Measurements from ENCODE around the gene EML1.
A peak's percentile ranks its signal among the peaks of the same experiment; 100 is the strongest.

EML1 gene

GRCh38 chr14:99794151-99794780, 1.1 kb downstream of the EML1 start:
- Histone ChIP-seq H3K9me3 (ENCODE audit: control extremely low read depth in 1 of 5, control insufficient read depth in 4 of 5, insufficient read depth in 2 of 5, low read depth in 1 of 5, low read length in 4 of 5) (peaks cover 5 to 13% (median 9%) of the 10 kb centered on the region in 5 experiments), H3K36me3 (ENCODE audit: control insufficient read depth in 4 of 4, insufficient read depth in 4 of 4, low read length in 3 of 4) (no peaks in the 10 kb centered on the region), H3K27ac (ENCODE audit: insufficient read depth in 1 of 2, low read depth in 1 of 2, low read length in 2 of 2, poor library complexity in 1 of 2, severe bottlenecking in 2 of 2) (no peak overlapping the region), H3K27me3 (replicated peaks in 2 of 5; ENCODE audit: control insufficient read depth in 4 of 5, insufficient read depth in 5 of 5, low read length in 4 of 5) (peaks cover 24 to 92% (median 61%) of the 10 kb centered on the region in 5 experiments), H3K4me3 (ENCODE audit: control insufficient read depth in 1 of 7, extremely low read depth in 1 of 7, insufficient read depth in 4 of 7, low read depth in 2 of 7, low read length in 6 of 7) (peak overlapping the region in 1 of 7 experiments; percentile 34), H3K4me1 (ENCODE audit: control extremely low read depth in 1 of 4, control insufficient read depth in 4 of 4, insufficient read depth in 4 of 4, low read length in 3 of 4) (peaks cover 2 to 8% (median 6%) of the 10 kb centered on the region in 4 experiments)
- POLR2A ChIA-PET, result no interaction called here
- 67% methylated on average over 2 of the region's 4 CpGs for WGBS (ENCODE audit: insufficient coverage)
- CTCF ChIA-PET, result interaction anchor here (0.6 to 1.5 kb wide), 4 partner anchors 10 to 42 kb away, joined by 3 to 5 read pairs (median 4); no protein-coding TSS in a partner anchor
- DNase-seq, result no peak

DNA sequence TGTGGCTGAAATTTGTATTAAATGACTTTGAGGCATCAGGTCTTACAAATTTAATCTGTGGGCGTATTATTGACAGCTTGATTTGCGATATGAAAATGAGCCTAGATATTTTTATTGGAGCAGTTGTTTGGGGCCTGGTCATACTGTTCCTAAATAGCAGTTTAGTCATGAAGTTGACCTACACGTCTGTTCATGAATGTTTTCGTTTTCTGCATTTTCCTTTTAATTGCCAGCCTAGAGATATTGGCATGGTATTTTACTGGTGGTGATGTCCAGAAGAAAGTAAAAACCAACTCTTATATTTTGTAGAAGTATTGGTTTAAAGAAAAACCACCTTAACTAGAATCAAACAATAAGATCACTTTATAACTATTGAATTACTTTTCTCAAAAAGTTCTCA, 1.8 kb downstream of the EML1 start:
- 100% methylated on average over 2 of the region's 4 CpGs for WGBS (ENCODE audit: insufficient coverage)
- no peak overlapping the region for H3K4me3 ChIP-seq (ENCODE audit: control insufficient read depth in 1 of 7, extremely low read depth in 1 of 7, insufficient read depth in 4 of 7, low read depth in 2 of 7, low read length in 6 of 7)
- peaks cover 2 to 8% (median 6%) of the 10 kb centered on the region in 4 experiments for H3K4me1 ChIP-seq (ENCODE audit: control extremely low read depth in 1 of 4, control insufficient read depth in 4 of 4, insufficient read depth in 4 of 4, low read length in 3 of 4)
- H3K27ac ChIP-seq (ENCODE audit: insufficient read depth in 1 of 2, low read depth in 1 of 2, low read length in 2 of 2, poor library complexity in 1 of 2, severe bottlenecking in 2 of 2), result no peak overlapping the region
- ChIA-PET POLR2A (no interaction called here), CTCF (interaction anchor here (0.6 to 1.6 kb wide), 5 partner anchors 13 to 79 kb away, joined by 3 to 4 read pairs (median 3); no protein-coding TSS in a partner anchor)
- peaks cover 5 to 13% (median 9%) of the 10 kb centered on the region in 5 experiments for H3K9me3 ChIP-seq (ENCODE audit: control extremely low read depth in 1 of 5, control insufficient read depth in 4 of 5, insufficient read depth in 2 of 5, low read depth in 1 of 5, low read length in 4 of 5)
- no peaks in the 10 kb centered on the region for H3K36me3 ChIP-seq (ENCODE audit: control insufficient read depth in 4 of 4, insufficient read depth in 4 of 4, low read length in 3 of 4)
- H3K27me3 ChIP-seq (replicated peaks in 2 of 5; ENCODE audit: control insufficient read depth in 4 of 5, insufficient read depth in 5 of 5, low read length in 4 of 5), result peaks cover 24 to 92% (median 66%) of the 10 kb centered on the region in 5 experiments
- no peak for DNase-seq

DNA sequence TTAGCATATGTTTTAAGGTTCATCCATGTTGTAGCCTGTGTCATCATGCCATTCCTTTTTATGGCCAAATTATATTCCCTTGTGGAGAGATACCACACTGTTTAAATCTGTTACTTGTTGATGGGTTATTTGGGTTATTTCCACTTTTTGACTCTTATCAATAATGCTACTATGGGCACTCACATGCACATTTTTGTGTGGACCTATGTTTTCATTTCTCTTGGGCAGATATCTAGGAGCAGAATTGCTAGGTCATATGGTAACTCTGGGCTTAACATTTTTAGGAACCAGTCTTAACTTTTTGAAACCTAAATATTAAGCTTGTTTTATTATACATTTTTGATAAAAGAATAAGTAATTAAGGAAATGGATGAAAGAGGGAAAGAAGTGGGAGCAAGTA, 4.0 kb downstream of the EML1 start:
- peaks cover 5 to 13% (median 9%) of the 10 kb centered on the region in 5 experiments for H3K9me3 ChIP-seq (ENCODE audit: control extremely low read depth in 1 of 5, control insufficient read depth in 4 of 5, insufficient read depth in 2 of 5, low read depth in 1 of 5, low read length in 4 of 5)
- H3K27me3 ChIP-seq (replicated peaks in 2 of 5; ENCODE audit: control insufficient read depth in 4 of 5, insufficient read depth in 5 of 5, low read length in 4 of 5), result peaks cover 18 to 90% (median 51%) of the 10 kb centered on the region in 5 experiments
- CTCF ChIA-PET, result interaction anchor here (1.2 kb wide), 1 partner anchor 9 kb away, joined by 4 read pairs; no protein-coding TSS in a partner anchor
- peaks cover 2 to 8% (median 6%) of the 10 kb centered on the region in 4 experiments for H3K4me1 ChIP-seq (ENCODE audit: control extremely low read depth in 1 of 4, control insufficient read depth in 4 of 4, insufficient read depth in 4 of 4, low read length in 3 of 4)
- POLR2A ChIA-PET, result no interaction called here
- H3K4me3 ChIP-seq (ENCODE audit: control insufficient read depth in 1 of 7, extremely low read depth in 1 of 7, insufficient read depth in 4 of 7, low read depth in 2 of 7, low read length in 6 of 7), result no peak overlapping the region
- H3K36me3 ChIP-seq (ENCODE audit: control insufficient read depth in 4 of 4, insufficient read depth in 4 of 4, low read length in 3 of 4), result no peaks in the 10 kb centered on the region
- H3K27ac ChIP-seq (ENCODE audit: insufficient read depth in 1 of 2, low read depth in 1 of 2, low read length in 2 of 2, poor library complexity in 1 of 2, severe bottlenecking in 2 of 2), result no peak overlapping the region
- DNase-seq, result peak in 1 of 3 donors; percentile 9

- WGBS (ENCODE audit: insufficient coverage), result 89% methylated on average over 5 of the region's 5 CpGs
- Histone ChIP-seq H3K27me3 (replicated peaks in 2 of 5; ENCODE audit: control insufficient read depth in 4 of 5, insufficient read depth in 5 of 5, low read length in 4 of 5) (peaks cover 15 to 98% (median 47%) of the 10 kb centered on the region in 5 experiments), H3K27ac (ENCODE audit: insufficient read depth in 1 of 2, low read depth in 1 of 2, low read length in 2 of 2, poor library complexity in 1 of 2, severe bottlenecking in 2 of 2) (no peak overlapping the region), H3K4me1 (ENCODE audit: control extremely low read depth in 1 of 4, control insufficient read depth in 4 of 4, insufficient read depth in 4 of 4, low read length in 3 of 4) (no peaks in the 10 kb centered on the region), H3K9me3 (ENCODE audit: control extremely low read depth in 1 of 5, control insufficient read depth in 4 of 5, insufficient read depth in 2 of 5, low read depth in 1 of 5, low read length in 4 of 5) (peaks cover 5 to 13% (median 9%) of the 10 kb centered on the region in 5 experiments), H3K36me3 (ENCODE audit: control insufficient read depth in 4 of 4, insufficient read depth in 4 of 4, low read length in 3 of 4) (no peaks in the 10 kb centered on the region), H3K4me3 (ENCODE audit: control insufficient read depth in 1 of 7, extremely low read depth in 1 of 7, insufficient read depth in 4 of 7, low read depth in 2 of 7, low read length in 6 of 7) (no peak overlapping the region)
- no peak for DNase-seq
- ChIA-PET CTCF (interaction anchor here (0.9 kb wide), 1 partner anchor 9 kb away, joined by 3 read pairs; no protein-coding TSS in a partner anchor), POLR2A (interaction anchor here (0.5 to 0.6 kb wide), 2 partner anchors 9 to 86 kb away, joined by 3 read pairs; no protein-coding TSS in a partner anchor)
Observed at GRCh38 chr14:99800781-99801180, 7.6 kb downstream of the EML1 start.

DNA sequence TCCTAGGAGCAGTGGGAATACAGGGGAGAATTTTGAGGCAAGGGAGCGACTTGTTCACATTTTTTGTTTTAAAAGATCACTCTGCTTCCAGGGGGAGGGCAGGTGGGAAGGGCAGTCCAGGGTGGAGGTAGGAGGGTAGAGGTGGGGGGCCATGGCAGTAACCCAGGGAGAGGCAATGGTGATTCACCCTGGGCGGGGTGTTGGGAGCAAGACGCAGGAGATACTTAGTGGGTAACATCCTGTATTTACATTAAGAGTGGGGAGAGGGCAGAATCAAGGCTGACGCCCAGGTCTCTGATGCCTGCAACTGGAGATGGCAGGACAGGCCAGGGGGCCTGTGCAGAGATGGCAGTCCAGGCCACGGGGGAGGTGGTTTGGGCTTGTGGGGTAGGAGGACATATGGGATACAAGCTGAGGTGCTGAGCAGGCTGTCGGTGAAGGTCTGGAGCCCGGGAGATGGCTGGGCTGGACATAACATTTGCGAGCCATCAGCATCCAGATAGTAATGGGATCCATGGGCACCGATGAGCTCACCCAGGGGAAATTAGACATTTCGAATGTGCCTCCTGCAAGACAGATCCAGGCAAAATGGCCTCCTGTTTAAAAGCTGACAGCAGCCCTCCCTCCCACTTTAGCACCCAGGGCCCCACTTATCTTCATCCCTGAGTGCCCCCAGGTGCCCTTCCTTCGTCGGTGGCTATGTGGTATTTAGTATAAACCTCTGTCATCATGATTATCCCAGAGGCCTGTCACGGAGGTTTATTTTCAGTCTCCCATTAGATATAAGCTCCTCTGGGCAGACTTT, 9.3 kb downstream of the EML1 start:
- POLR2A ChIA-PET, result interaction anchor here (0.6 kb wide), 1 partner anchor 16 kb away, joined by 3 read pairs; no protein-coding TSS in a partner anchor
- Histone ChIP-seq H3K27me3 (replicated peaks in 2 of 5; ENCODE audit: control insufficient read depth in 4 of 5, insufficient read depth in 5 of 5, low read length in 4 of 5) (peaks cover 10 to 96% (median 43%) of the 10 kb centered on the region in 5 experiments), H3K9me3 (ENCODE audit: control extremely low read depth in 1 of 5, control insufficient read depth in 4 of 5, insufficient read depth in 2 of 5, low read depth in 1 of 5, low read length in 4 of 5) (peaks cover 4 to 5% (median 5%) of the 10 kb centered on the region in 5 experiments), H3K4me3 (ENCODE audit: control insufficient read depth in 1 of 7, extremely low read depth in 1 of 7, insufficient read depth in 4 of 7, low read depth in 2 of 7, low read length in 6 of 7) (no peak overlapping the region), H3K4me1 (ENCODE audit: control extremely low read depth in 1 of 4, control insufficient read depth in 4 of 4, insufficient read depth in 4 of 4, low read length in 3 of 4) (no peaks in the 10 kb centered on the region), H3K27ac (ENCODE audit: insufficient read depth in 1 of 2, low read depth in 1 of 2, low read length in 2 of 2, poor library complexity in 1 of 2, severe bottlenecking in 2 of 2) (no peak overlapping the region), H3K36me3 (ENCODE audit: control insufficient read depth in 4 of 4, insufficient read depth in 4 of 4, low read length in 3 of 4) (no peaks in the 10 kb centered on the region)
- CTCF ChIA-PET, result interaction anchor here (0.9 kb wide), 1 partner anchor 10 kb away, joined by 5 read pairs; no protein-coding TSS in a partner anchor
- DNase-seq, result no peak
- WGBS (ENCODE audit: insufficient coverage), result 96% methylated on average over 9 of the region's 13 CpGs

GRCh38 chr14:99803106-99803775, 10.0 kb downstream of the EML1 start:
- no peak for DNase-seq
- H3K4me1 ChIP-seq (ENCODE audit: control extremely low read depth in 1 of 4, control insufficient read depth in 4 of 4, insufficient read depth in 4 of 4, low read length in 3 of 4), result no peaks in the 10 kb centered on the region
- ChIA-PET POLR2A (interaction anchor here (0.6 kb wide), 1 partner anchor 17 kb away, joined by 3 read pairs; no protein-coding TSS in a partner anchor), CTCF (interaction anchor here (0.9 kb wide), 1 partner anchor 11 kb away, joined by 5 read pairs; no protein-coding TSS in a partner anchor)
- no peak overlapping the region for H3K27ac ChIP-seq (ENCODE audit: insufficient read depth in 1 of 2, low read depth in 1 of 2, low read length in 2 of 2, poor library complexity in 1 of 2, severe bottlenecking in 2 of 2)
- no peak overlapping the region for H3K4me3 ChIP-seq (ENCODE audit: control insufficient read depth in 1 of 7, extremely low read depth in 1 of 7, insufficient read depth in 4 of 7, low read depth in 2 of 7, low read length in 6 of 7)
- WGBS (ENCODE audit: insufficient coverage), result 88% methylated on average over 6 of the region's 14 CpGs
- peaks cover 9 to 96% (median 43%) of the 10 kb centered on the region in 5 experiments for H3K27me3 ChIP-seq (replicated peaks in 2 of 5; ENCODE audit: control insufficient read depth in 4 of 5, insufficient read depth in 5 of 5, low read length in 4 of 5)
- no peaks in the 10 kb centered on the region for H3K36me3 ChIP-seq (ENCODE audit: control insufficient read depth in 4 of 4, insufficient read depth in 4 of 4, low read length in 3 of 4)
- H3K9me3 ChIP-seq (ENCODE audit: control extremely low read depth in 1 of 5, control insufficient read depth in 4 of 5, insufficient read depth in 2 of 5, low read depth in 1 of 5, low read length in 4 of 5), result no peaks in the 10 kb centered on the region

Measured in common myeloid progenitor, CD34-positive (primary cell).